Prostate gland (tissue), 2 donors: ENCODE results near the gene ZNF639.

Experiments used
- CTCF ChIP-seq, 4 experiments: fragments of 200-600 bp in 2 of 4; fragments of 450-650 bp in 2 of 4; sonication (generic) in 2 of 4; IDR thresholded peaks; 1 replicate in 3 of 4; 2 replicates in 1 of 4; pipeline ENCODE4 v1.5.1; 2016 to 2019; ENCODE audit warnings: antibody characterized with exemption in 4 of 4, mild to moderate bottlenecking in 2 of 4, moderate library complexity in 2 of 4
- POLR2A ChIP-seq: fragments of 450-650 bp; IDR thresholded peaks from one replicate; pipeline ENCODE4 v1.6.1; 2016; ENCODE audit warnings: antibody characterized with exemption, mild to moderate bottlenecking
- POLR2AphosphoS5 ChIP-seq: sonication (generic); formaldehyde crosslinking; IDR thresholded peaks from one replicate; pipeline ENCODE4 v1.6.1; 2017; ENCODE audit warnings: antibody characterized with exemption

GRCh38 chr3:179288845-179289244 lies 34.0 kb upstream of the ZNF639 start:
- TF ChIP-seq POLR2A (no peak), POLR2AphosphoS5 (no peak), CTCF (IDR thresholded peaks at IDR 0.05) (no peak)
